Fibroblast of pulmonary artery (primary cell): ENCODE measurements around the gene WDR70.
A peak's percentile ranks its signal among the peaks of the same experiment; 100 is the strongest.
"Not testable (repeated sequence)": the region's sequence is repeated elsewhere in the genome, so short reads cannot be mapped to it uniquely, and the experiment has no call there.

Source experiments
- DNase-seq: peaks from one replicate; pipeline ENCODE4 v3.0.0-alpha.2; 2010; ENCODE audit warnings: low read depth
- H3K4me3 ChIP-seq: replicated peaks from 2 replicates; pipeline ENCODE4 v1.5.1; 2011; ENCODE audit warnings: low read depth, mild to moderate bottlenecking, control low read depth, low read length, moderate library complexity
- TF ChIP-seq, protein P1 (sequence below): IDR thresholded peaks from 2 replicates; pipeline ENCODE4 v1.5.1; 2011; ENCODE audit warnings: mild to moderate bottlenecking, control low read depth, low read length, inconsistent platforms; ENCODE audit errors: missing control alignments

The WDR70 gene

DNA sequence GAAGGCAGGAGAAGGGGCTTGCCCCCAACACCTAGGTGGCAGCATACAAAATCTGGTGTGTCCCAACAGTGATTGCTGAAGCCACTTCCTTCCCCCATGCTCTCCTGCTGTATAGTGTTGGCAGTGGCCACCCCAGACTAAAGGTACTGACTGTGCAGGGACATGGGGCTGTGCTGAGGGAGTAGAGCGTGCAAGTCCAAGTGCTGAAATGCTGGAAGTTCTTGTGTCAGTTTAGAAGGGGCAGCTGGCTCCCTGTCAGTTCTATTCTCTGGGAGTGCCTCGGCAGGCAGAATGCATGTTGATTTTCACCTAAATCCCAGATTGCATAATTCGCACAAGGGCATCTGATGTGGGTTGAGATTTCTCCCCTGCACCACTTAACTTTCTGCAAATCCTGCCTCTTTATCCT lies 392.1 kb downstream of the WDR70 start:
- H3K4me3 ChIP-seq: no peak overlapping the region
- TF ChIP-seq, protein P1, sequence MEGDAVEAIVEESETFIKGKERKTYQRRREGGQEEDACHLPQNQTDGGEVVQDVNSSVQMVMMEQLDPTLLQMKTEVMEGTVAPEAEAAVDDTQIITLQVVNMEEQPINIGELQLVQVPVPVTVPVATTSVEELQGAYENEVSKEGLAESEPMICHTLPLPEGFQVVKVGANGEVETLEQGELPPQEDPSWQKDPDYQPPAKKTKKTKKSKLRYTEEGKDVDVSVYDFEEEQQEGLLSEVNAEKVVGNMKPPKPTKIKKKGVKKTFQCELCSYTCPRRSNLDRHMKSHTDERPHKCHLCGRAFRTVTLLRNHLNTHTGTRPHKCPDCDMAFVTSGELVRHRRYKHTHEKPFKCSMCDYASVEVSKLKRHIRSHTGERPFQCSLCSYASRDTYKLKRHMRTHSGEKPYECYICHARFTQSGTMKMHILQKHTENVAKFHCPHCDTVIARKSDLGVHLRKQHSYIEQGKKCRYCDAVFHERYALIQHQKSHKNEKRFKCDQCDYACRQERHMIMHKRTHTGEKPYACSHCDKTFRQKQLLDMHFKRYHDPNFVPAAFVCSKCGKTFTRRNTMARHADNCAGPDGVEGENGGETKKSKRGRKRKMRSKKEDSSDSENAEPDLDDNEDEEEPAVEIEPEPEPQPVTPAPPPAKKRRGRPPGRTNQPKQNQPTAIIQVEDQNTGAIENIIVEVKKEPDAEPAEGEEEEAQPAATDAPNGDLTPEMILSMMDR: no peak
- peak; percentile 27 for DNase-seq

DNA sequence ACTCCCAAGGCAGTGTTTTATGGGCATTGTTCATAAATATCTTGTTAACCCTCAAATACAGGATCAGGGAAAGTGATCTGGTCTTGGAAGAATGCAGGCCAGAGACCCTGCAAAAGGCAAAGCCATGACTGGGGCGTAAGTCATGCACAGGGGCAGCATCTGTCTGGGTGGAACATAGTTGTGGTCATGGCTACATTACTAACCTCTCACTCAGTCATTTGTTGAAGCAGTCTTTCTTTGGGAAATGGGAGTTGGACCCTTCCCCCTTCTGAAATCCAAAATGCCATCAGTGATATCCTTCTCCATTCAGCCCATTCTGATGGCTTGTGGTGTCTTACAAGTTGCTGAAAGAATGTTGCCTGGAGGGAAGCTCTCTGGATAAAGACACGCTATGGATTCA lies 392.6 kb downstream of the WDR70 start:
- peak; percentile 76 for DNase-seq
- no peak overlapping the region for H3K4me3 ChIP-seq
- TF ChIP-seq, protein P1: no peak

DNA sequence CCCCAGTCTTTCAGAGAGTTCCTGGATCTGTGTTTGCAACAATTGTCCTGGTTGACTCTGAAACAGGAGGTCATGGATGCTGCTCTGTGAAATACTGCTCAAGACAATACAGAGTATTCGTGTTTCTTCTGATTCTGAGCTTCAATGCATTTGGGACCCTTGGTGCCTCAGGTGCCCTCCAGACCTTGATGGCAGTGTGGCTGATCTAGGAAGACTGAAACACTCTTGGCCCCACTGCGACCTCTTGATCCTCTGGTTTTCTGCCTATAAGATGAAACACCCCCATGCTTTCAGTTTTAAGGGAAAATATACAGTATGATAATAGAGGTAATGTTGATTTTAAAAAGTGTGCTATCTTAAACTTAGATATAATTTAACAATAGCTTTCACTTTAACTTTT lies 393.1 kb downstream of the WDR70 start:
- no peak for DNase-seq
- TF ChIP-seq, protein P1: no peak
- no peak overlapping the region for H3K4me3 ChIP-seq

DNA sequence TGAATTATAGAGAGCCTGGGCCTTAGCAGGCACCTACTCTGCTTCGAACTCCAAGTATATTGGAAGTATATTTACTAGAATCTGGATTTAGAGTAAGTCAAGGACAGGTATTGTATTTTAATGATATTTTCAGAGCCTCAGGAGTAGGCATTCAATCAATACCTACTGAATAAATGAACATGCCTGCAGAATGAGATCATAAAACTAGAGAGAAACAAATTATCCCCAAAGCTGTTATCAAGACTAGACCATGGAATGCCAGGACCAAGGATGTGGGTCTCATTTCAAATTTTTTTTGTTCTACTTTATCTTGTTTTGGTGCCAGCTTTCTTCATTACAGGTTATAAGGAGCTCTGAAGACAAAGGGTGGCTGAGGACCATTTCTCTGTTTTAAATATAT lies 394.7 kb downstream of the WDR70 start:
- no peak for DNase-seq
- TF ChIP-seq, protein P1: no peak

DNA sequence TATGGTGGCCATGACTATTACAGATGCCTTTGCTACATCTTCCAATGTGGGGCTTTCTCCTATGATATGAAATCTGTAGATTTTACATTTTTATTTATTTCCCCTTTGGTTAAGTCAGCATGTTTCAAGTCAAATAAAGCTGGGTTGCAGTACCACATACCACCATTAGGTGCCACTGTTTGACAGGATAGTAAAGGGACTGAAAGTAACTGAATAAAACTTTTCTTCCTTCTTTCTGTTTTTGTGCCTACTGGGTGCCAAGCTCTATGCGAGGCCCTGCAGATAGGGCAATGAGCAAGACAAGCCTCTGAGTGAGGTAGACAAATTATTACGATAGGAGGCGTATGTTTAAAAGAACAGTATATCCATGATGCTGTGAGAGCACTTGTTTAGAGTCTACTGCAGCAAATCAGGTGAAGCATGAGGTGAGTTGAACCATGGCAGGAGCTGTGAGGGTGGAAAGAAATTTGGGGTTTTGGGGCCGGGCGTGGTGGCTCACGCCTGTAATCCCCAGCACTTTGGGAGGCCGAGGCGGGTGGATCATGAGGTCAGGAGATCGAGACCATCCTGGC lies 395.9 kb downstream of the WDR70 start:
- TF ChIP-seq, protein P1: peak; percentile 56
- no peak for DNase-seq
- H3K4me3 ChIP-seq: no peak overlapping the region

More for the DNA sequence above, 394.7 kb downstream of the WDR70 start:
- H3K4me3 ChIP-seq: no peak overlapping the region

DNA sequence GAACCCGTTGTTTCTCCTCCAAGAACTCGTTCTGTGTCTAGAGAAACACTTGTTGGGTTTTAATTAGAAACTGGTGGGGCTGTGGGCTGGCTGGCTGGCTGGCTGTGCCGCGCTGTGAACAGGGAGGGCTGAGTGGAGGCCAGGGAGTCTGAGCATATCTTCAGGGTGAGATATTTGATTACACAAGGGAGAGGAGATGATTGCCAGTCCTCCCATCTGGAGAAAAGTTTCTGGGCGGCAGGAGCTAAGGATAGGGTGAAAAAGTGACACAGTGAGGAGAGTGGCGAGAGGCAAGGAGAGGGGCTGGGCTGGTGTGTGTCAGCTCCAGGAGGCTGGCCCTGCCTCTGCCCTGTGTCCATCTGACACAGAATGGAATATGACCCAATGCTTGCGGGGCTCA lies 397.7 kb downstream of the WDR70 start:
- TF ChIP-seq, protein P1: no peak
- DNase-seq: peak; percentile 36
- no peak overlapping the region for H3K4me3 ChIP-seq

DNA sequence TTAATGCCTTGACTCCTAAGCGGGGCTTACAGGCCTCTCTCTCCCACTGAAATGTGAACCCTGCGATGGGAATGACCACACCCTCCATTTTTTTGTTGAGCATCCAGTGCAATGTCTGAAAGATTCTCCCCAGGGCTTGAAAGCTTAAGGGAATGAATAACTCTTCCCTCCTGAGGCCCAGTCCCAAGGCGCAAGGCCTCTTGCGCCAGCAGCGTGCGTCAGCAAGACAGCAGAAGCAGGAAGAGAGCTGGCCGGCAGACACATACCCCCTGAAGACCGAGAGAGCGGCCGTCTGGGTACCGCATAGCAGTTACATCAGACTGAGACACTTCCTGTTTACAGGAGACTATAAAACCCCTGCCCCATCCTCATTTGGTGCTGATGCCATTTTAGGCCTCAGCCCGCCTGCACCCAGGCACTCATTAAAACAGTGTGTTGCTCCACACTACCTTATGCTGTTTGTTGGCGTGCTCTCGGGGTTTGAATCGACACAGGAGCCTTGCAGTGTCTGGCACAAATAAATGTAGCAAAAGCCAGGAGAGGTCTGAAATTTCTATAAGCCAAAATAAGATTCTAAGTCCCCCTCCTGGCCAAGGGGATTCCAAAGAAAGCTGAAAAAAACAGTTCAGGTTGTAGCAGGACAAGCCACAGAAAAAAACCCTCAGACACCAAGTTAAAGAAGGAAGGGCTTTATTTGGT lies 398.5 kb downstream of the WDR70 start:
- H3K4me3 ChIP-seq: no peak overlapping the region
- DNase-seq: peak; percentile 46
- TF ChIP-seq, protein P1: no peak

DNA sequence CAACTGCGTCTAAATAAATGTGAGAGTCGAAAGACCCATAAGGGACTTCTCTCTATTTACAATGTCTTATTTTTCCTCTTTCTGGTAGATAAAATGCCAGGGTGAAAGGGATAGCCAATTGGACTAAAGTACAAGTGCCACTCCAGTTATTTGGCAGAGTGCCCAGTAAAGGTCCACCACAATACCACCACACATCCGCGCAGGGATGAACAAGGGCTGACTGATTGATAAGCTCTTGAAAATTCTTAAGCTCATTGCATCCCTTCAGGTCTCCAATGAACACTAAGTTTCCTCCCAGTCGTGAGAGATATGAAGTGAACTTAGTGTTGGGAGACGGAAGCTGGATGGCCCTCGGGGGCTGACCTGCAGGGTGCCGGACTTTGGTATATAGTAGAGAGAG lies 402.3 kb downstream of the WDR70 start:
- DNase-seq: not testable (repeated sequence)

More for the DNA sequence above, 402.3 kb downstream of the WDR70 start:
- H3K4me3 ChIP-seq: not testable (repeated sequence)
